Activated naive CD4-positive, alpha-beta T cell (primary cell): ENCODE results near the gene ELL3.
"Not testable (repeated sequence)": the region's sequence is repeated elsewhere in the genome, so short reads cannot be mapped to it uniquely, and the experiment has no call there.

Source experiments
- DNase-seq, 4 experiments: peaks; one replicate each; lab custom pipeline; 2025; lab: John Stamatoyannopoulos, UW

The ELL3 gene

GRCh38 chr15:43791993-43792760 lies 15.4 kb upstream of the ELL3 start, which contains the start of gene SERF2:
SERF2 (plus strand) TSS chr15:43792320; CDS start chr15:43792377, 57 bp downstream.
- DNase-seq = peak; percentile 97 to 99 (median 98)

- DNase-seq = no peak
Observed at GRCh38 chr15:43789409-43789808, 12.6 kb upstream of the ELL3 start.

- no peak for DNase-seq
Observed at GRCh38 chr15:43779016-43779415, 2.2 kb upstream of the ELL3 start.

- DNase-seq = peak; percentile 51 to 75 (median 66)
Observed at GRCh38 chr15:43777267-43777914, 625 bp upstream of the ELL3 start.

- peak in 1 of 4 experiments; percentile 6 for DNase-seq
Observed at GRCh38 chr15:43776101-43776717, 557 bp downstream of the ELL3 start.

GRCh38 chr15:43775411-43775965 lies 1.3 kb downstream of the ELL3 start:
- DNase-seq = no peak

- no peak for DNase-seq
Observed at GRCh38 chr15:43774062-43774461, 2.7 kb downstream of the ELL3 start.

- DNase-seq = no peak
Observed at GRCh38 chr15:43772624-43773023, 4.1 kb downstream of the ELL3 start.

- DNase-seq = no peak
Observed at GRCh38 chr15:43771816-43772215, 5.0 kb downstream of the ELL3 start.

GRCh38 chr15:43769584-43770228 lies 7.1 kb downstream of the ELL3 start:
- peak in 1 of 4 experiments; percentile 45 for DNase-seq

GRCh38 chr15:43763819-43764446 lies 12.8 kb downstream of the ELL3 start:
- no peak for DNase-seq

- no peak for DNase-seq
Observed at GRCh38 chr15:43762824-43763223, 13.9 kb downstream of the ELL3 start.

- no peak for DNase-seq
Observed at GRCh38 chr15:43751885-43752284, 24.9 kb downstream of the ELL3 start.

GRCh38 chr15:43749690-43750345 lies 26.9 kb downstream of the ELL3 start:
- DNase-seq = no peak

- no peak for DNase-seq
Observed at GRCh38 chr15:43748376-43748775, 28.4 kb downstream of the ELL3 start.

- DNase-seq = not testable (repeated sequence)
Observed at GRCh38 chr15:43746903-43747309, 29.9 kb downstream of the ELL3 start.

- peak; percentile 59 to 74 (median 72) for DNase-seq
Observed at GRCh38 chr15:43746245-43746902, 30.4 kb downstream of the ELL3 start, which contains the start of gene PDIA3. PDIA3 (plus strand) TSS chr15:43746438; CDS start chr15:43746540, 102 bp downstream.

GRCh38 chr15:43735416-43735815 lies 41.4 kb downstream of the ELL3 start:
- no peak for DNase-seq

GRCh38 chr15:43728053-43728725 lies 48.6 kb downstream of the ELL3 start:
- not testable (repeated sequence) for DNase-seq

- DNase-seq = not testable (repeated sequence)
Observed at GRCh38 chr15:43726306-43726705, 50.5 kb downstream of the ELL3 start.
